Kidney capillary endothelial cell (primary cell): ENCODE results near the gene DEFB131B.
"Not testable (repeated sequence)": the region's sequence is repeated elsewhere in the genome, so short reads cannot be mapped to it uniquely, and the experiment has no call there.

Experiments
- DNase-seq: peaks from one replicate; pipeline ENCODE4 v3.0.0-alpha.2; 2018; ENCODE audit warnings: low spot score

Gene DEFB131B

GRCh38 chr11:71911321-71911985 is 33.2 kb downstream of the DEFB131B start:
- not testable (repeated sequence) for DNase-seq

- not testable (repeated sequence) for DNase-seq
Observed at GRCh38 chr11:71911986-71912340, 33.7 kb downstream of the DEFB131B start.

DNA sequence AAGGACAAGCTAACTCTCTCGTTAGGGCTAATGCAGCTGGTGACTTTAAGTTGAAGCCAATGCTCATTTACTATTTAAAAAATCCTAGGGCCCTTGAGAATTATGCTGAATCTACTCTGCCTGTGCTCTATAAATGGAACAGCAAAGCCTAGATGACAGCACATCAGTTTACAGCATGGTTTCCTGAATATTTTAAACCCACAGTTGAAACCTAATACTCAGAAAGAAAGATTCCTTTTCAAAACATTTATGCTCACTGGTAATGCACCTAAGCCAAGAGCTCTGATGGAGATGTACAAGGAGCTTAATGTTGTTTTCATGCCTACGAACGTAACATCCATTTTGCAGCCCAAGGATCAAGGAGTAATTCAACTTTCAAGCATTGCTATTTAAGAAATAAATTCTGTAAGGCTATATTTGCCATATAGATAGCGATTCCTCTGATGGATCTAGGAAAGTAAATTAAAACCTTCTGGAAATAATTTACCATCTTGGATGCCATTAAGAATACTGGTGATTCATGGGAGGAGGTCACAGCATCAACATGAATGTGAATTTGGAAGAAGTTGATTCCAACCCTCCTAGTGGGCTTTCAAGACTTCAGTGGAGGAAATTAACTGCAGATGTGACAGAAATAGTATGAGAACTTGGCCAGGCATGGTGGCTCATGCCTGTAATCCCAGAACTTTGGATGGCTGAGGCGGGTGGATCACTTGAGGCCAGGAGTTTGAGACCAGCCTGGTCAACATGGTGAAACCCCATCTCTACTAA is 35.7 kb downstream of the DEFB131B start:
- no peak for DNase-seq

GRCh38 chr11:71914617-71915189 is 36.5 kb downstream of the DEFB131B start:
- no peak for DNase-seq

DNA sequence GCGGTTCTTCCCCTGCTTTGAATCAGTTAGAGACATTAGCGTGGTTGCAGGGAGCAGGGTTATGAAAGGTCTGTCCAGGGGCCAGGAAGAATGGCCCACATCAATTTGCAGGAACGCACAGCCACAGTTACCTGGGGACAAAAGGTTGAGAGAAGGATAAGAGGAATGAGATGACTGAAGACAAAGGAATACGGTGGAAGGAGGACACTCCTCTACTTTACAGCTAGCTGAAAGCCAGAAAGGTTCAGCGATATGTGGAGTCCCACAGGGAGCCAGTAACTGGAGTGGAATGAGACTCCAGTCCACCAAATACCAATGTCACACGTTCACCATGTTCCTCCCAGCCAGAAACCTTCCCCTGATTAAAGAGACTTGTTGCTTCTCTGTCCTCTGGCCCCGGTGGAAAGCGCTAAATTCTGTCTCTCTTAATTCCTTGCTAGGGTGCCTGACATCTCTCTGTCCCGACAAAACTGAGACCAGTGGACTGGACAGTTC is 39.4 kb downstream of the DEFB131B start:
- no peak for DNase-seq

GRCh38 chr11:71927820-71928736 is 49.8 kb downstream of the DEFB131B start, which contains the start of gene XNDC1N:
Gene XNDC1N (minus strand): TSS chr11:71928594. CDS start chr11:71923353, 5,241 bp downstream.
- peak; percentile 90 for DNase-seq

GRCh38 chr11:71928737-71929443 is 50.6 kb downstream of the DEFB131B start, which contains the start of gene RNF121:
Gene RNF121 (plus strand): TSS chr11:71929046. CDS start chr11:71929062, 16 bp downstream.
- DNase-seq = peak; percentile 93

DNA sequence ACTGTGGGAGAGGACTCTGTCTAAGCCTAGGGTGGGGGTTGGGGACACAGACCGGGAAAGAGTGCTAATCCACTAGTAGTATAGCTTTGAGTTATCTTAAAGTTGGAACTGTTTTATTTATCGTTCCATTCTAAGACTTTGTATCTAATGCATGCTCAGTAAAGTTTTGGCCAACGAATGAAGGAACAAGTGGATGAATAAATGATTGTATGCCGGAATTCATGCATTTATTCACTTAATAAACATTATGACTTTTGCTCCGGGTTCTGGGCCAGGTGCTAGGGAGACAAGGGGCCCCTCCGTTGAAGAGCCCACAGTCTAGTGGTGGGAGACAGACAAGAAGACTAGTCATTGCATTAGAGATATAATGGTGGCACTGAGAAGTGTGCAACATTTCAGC is 51.2 kb downstream of the DEFB131B start:
- DNase-seq = no peak

DNA sequence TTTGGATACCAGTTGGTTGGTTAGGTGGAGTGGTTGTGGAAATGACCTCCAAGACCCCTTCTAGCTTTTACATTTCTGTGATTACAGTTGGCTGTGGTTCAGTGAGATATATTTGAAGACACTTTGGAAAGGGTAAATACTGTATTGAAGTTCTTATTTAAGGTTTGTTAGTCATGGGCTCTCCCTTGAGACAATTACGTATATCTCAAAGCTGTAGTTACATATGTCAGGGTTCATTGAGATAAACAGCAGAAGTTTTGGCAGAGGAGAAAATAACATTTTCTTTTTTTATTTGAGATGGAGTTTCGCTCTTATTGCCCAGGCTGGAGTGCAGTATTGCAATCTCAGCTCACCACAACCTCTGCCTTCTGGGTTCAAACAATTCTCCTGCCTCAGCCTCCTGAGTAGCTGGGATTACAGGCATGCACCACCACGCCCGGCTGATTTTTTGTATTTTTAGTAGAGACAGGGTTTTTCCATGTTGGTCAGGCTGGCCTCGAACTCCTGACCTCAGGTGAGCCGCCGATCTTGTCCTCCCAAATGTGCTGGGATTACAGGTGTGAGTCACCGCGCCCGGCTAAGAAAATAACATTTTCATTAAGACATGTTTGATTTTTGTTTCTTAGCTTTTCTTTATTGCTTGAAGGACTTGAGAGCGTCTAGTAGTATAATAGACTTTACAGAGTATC is 52.4 kb downstream of the DEFB131B start:
- no peak for DNase-seq

DNA sequence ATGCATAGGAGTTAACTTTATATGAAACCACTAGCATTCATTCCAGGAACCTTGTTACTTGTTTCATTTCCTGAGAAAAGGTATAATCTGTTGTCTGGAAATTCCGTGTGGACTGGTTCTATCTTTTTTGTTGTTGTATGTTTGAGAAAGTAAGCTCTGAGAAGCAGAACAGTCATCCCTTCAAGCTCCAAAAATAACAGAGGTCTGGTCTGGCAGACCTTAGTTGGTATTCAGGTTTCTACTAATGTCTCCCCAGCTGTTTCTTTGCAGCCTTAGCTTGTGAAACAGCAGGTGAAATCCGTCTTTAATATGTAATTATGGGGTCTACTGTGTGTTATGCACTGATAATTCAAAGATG is 53.0 kb downstream of the DEFB131B start:
- no peak for DNase-seq

DNA sequence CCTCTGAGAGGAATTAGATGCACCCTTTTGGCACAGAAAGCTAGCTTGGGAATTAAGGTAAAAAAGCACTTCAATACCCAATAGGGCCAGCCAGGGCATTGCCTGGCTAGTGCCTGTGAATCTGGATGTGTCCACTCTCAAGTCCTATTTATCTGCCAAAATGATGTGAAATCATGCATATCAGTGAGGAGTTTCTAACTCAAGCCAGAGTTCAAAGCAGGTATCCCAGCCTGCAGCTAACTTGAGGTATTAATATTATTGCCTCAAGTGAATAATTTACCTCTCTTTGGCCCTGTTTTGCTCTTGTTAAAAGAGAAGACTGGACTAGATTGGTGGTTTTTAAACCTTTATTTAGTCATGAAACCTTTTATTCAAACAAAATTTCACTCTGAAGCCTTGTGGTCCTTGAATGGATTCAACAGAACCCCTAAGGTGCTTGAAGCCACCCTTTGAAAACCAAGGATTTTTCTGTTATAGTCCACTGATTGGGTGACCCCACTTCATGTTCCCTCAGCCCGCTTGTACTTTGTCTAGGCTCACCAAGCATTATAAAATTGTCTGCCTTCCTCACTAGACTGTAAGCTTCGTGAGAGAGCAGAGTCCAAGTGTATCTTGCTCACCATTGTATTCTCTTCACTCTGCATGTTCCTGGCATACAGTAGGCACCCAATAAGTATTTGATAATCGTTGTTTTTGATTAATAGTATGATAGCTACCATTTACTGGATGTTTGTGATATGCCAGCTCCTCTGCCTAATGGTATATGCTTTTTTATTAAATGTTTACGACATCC is 55.1 kb downstream of the DEFB131B start:
- no peak for DNase-seq
